ENCODE data around the gene GRAP.

Gene GRAP

GRCh38 chr17:19014628-19015215, 32.0 kb downstream of the GRAP start:
- Histone ChIP-seq H3K9me3 (ENCODE audit: severe bottlenecking) (no peaks in the 10 kb centered on the region), H3K27ac (no peak overlapping the region), H3K36me3 (no peaks in the 10 kb centered on the region), H3K4me3 (ENCODE audit: low read depth, low read length) (no peak overlapping the region), H3K27me3 (ENCODE audit: insufficient read depth, low read depth, severe bottlenecking) (no peaks in the 10 kb centered on the region)
- no peak for TF ChIP-seq CTCF (IDR thresholded peaks at IDR 0.05; ENCODE audit: low read depth, low read length)
- no peak for DNase-seq

- Histone ChIP-seq H3K27me3 (ENCODE audit: insufficient read depth, low read depth, severe bottlenecking) (no peaks in the 10 kb centered on the region), H3K27ac (no peak overlapping the region), H3K36me3 (no peaks in the 10 kb centered on the region), H3K9me3 (ENCODE audit: severe bottlenecking) (no peaks in the 10 kb centered on the region), H3K4me3 (ENCODE audit: low read depth, low read length) (no peak overlapping the region)
- no peak for DNase-seq
- TF ChIP-seq CTCF (IDR thresholded peaks at IDR 0.05; ENCODE audit: low read depth, low read length), result no peak
These were observed 32.7 kb downstream of the GRAP start for GRCh38 chr17:19013806-19014627.

GRCh38 chr17:19013226-19013625, 33.5 kb downstream of the GRAP start:
- Histone ChIP-seq H3K27me3 (ENCODE audit: insufficient read depth, low read depth, severe bottlenecking) (no peaks in the 10 kb centered on the region), H3K4me3 (ENCODE audit: low read depth, low read length) (no peak overlapping the region), H3K9me3 (ENCODE audit: severe bottlenecking) (no peaks in the 10 kb centered on the region), H3K27ac (no peak overlapping the region), H3K36me3 (no peaks in the 10 kb centered on the region)
- no peak for DNase-seq
- no peak for TF ChIP-seq CTCF (IDR thresholded peaks at IDR 0.05; ENCODE audit: low read depth, low read length)

- H3K27me3 ChIP-seq (ENCODE audit: insufficient read depth, low read depth, severe bottlenecking), result no peaks in the 10 kb centered on the region
- no peaks in the 10 kb centered on the region for H3K9me3 ChIP-seq (ENCODE audit: severe bottlenecking)
- DNase-seq, result no peak
- no peak overlapping the region for H3K4me3 ChIP-seq (ENCODE audit: low read depth, low read length)
- no peak overlapping the region for H3K27ac ChIP-seq
- TF ChIP-seq CTCF (IDR thresholded peaks at IDR 0.05; ENCODE audit: low read depth, low read length), result no peak
- no peaks in the 10 kb centered on the region for H3K36me3 ChIP-seq
These were observed 34.3 kb downstream of the GRAP start for GRCh38 chr17:19012171-19013080.

DNA sequence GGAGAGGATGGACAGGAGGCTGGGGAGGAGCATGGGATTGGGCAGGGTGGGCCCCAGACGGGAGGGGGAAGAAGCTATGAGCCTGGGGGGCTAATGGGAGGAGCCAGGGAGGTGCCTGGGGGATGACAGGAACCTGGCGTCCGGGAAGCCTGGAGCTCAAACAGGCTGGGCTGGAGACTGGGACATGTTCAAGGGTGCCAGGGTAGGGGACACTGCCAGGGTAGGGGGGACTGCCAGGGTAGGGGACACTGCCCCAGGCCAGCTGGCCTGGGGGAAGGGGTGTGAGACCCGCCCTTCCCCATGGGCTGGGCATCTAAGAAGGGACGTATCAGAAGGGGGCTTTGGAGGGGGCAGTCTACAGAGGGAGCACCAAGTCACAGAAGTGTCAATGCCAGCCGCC, 35.2 kb downstream of the GRAP start:
- TF ChIP-seq CTCF (IDR thresholded peaks at IDR 0.05; ENCODE audit: low read depth, low read length), result no peak
- peaks cover 2% of the 10 kb centered on the region for H3K9me3 ChIP-seq (ENCODE audit: severe bottlenecking)
- no peaks in the 10 kb centered on the region for H3K36me3 ChIP-seq
- H3K4me3 ChIP-seq (ENCODE audit: low read depth, low read length), result no peak overlapping the region
- H3K27ac ChIP-seq, result no peak overlapping the region
- H3K27me3 ChIP-seq (ENCODE audit: insufficient read depth, low read depth, severe bottlenecking), result no peaks in the 10 kb centered on the region
- DNase-seq, result no peak

Data from WERI-Rb-1 (cell line).